GM21717 (cell line): Measurements from ENCODE around the gene ROR1.
"Not testable (repeated sequence)": the region's sequence is repeated elsewhere in the genome, so short reads cannot be mapped to it uniquely, and the experiment has no call there.

Experiments
- ATAC-seq: cut with Tn5 transposase; IDR thresholded peaks from one replicate; pipeline ENCODE4 v1.9.1; 2021; ENCODE audit warnings: mild to moderate bottlenecking, moderate library complexity; ENCODE audit not compliant: unreplicated experiment

The ROR1 gene

GRCh38 chr1:63819795-63820194 lies 46.0 kb downstream of the ROR1 start:
- no peak for ATAC-seq

GRCh38 chr1:63821091-63822005 lies 47.5 kb downstream of the ROR1 start:
- no peak for ATAC-seq

GRCh38 chr1:63822540-63822939 lies 48.7 kb downstream of the ROR1 start:
- no peak for ATAC-seq

GRCh38 chr1:63824451-63824850 lies 50.6 kb downstream of the ROR1 start:
- no peak for ATAC-seq

- ATAC-seq: no peak
These were observed 51.3 kb downstream of the ROR1 start for GRCh38 chr1:63825111-63825510.

- ATAC-seq: not testable (repeated sequence)
These were observed 52.5 kb downstream of the ROR1 start for GRCh38 chr1:63826246-63826861.

- ATAC-seq: no peak
These were observed 53.8 kb downstream of the ROR1 start for GRCh38 chr1:63827411-63828321.

GRCh38 chr1:63828322-63829044 lies 54.7 kb downstream of the ROR1 start:
- peak; percentile 90 for ATAC-seq

- ATAC-seq: no peak
These were observed 55.8 kb downstream of the ROR1 start for GRCh38 chr1:63829349-63830327.

- no peak for ATAC-seq
These were observed 57.6 kb downstream of the ROR1 start for GRCh38 chr1:63831409-63831808.

- ATAC-seq: no peak
These were observed 59.7 kb downstream of the ROR1 start for GRCh38 chr1:63833363-63834119.

- no peak for ATAC-seq
These were observed 61.3 kb downstream of the ROR1 start for GRCh38 chr1:63835128-63835527.

GRCh38 chr1:63836374-63836773 lies 62.6 kb downstream of the ROR1 start:
- ATAC-seq: no peak

GRCh38 chr1:63836830-63837229 lies 63.0 kb downstream of the ROR1 start:
- ATAC-seq: no peak

GRCh38 chr1:63843010-63843409 lies 69.2 kb downstream of the ROR1 start:
- no peak for ATAC-seq

- ATAC-seq: no peak
These were observed 70.1 kb downstream of the ROR1 start for GRCh38 chr1:63843884-63844283.

GRCh38 chr1:63845346-63845745 lies 71.5 kb downstream of the ROR1 start:
- no peak for ATAC-seq

- no peak for ATAC-seq
These were observed 73.6 kb downstream of the ROR1 start for GRCh38 chr1:63847308-63847910.
